DOHH2 (cell line): ENCODE results near the gene GAMT.

Experiments used
- H3F3A ChIP-seq: fragments of 200-600 bp; sonication (generic), shearing (Covaris generic); 2 replicates; pipeline ENCODE4 v1.6.0; 2016; ENCODE audit warnings: antibody characterized with exemption, mild to moderate bottlenecking; ENCODE audit not compliant: control insufficient read depth, insufficient read depth
- H3K27ac ChIP-seq: fragments of 200-600 bp; sonication (generic); 2 replicates; pipeline ENCODE4 v1.5.1; 2014; ENCODE audit warnings: low read depth, mild to moderate bottlenecking, low read length, moderate library complexity
- H3K27me3 ChIP-seq: fragments of 200-600 bp; sonication (generic); 2 replicates; pipeline ENCODE4 v1.6.1; 2014; ENCODE audit warnings: mild to moderate bottlenecking, low read length, mixed read lengths; ENCODE audit not compliant: control insufficient read depth
- H3K36me3 ChIP-seq: fragments of 200-600 bp; sonication (generic); 2 replicates; pipeline ENCODE4 v1.6.1; 2014; ENCODE audit warnings: mild to moderate bottlenecking, low read length, moderate library complexity, mixed read lengths; ENCODE audit not compliant: control insufficient read depth
- H3K4me1 ChIP-seq: fragments of 200-600 bp; sonication (generic); 2 replicates; pipeline ENCODE4 v1.6.1; 2014; ENCODE audit warnings: mild to moderate bottlenecking, low read length, mixed read lengths; ENCODE audit not compliant: control insufficient read depth
- H3K4me2 ChIP-seq: fragments of 200-600 bp; sonication (generic); 2 replicates; pipeline ENCODE4 v1.6.0; 2014; ENCODE audit warnings: mild to moderate bottlenecking, low read length, moderate library complexity
- H3K4me3 ChIP-seq: fragments of 200-600 bp; sonication (generic); 2 replicates; pipeline ENCODE4 v1.5.1; 2014; ENCODE audit warnings: mild to moderate bottlenecking, low read length, mixed read lengths
- H3K79me2 ChIP-seq: fragments of 200-600 bp; sonication (generic); 2 replicates; pipeline ENCODE4 v1.6.1; 2014; ENCODE audit warnings: mild to moderate bottlenecking, low read length, mixed read lengths; ENCODE audit not compliant: control insufficient read depth
- H3K9me2 ChIP-seq: fragments of 200-600 bp; sonication (generic); replicated peaks from 2 replicates; pipeline ENCODE4 v1.6.1; 2014; ENCODE audit warnings: mild to moderate bottlenecking, low read length, mixed read lengths; ENCODE audit not compliant: control insufficient read depth
- H3K9me3 ChIP-seq: fragments of 200-600 bp; sonication (generic); 2 replicates; pipeline ENCODE4 v1.6.1; 2014; ENCODE audit warnings: antibody characterized with exemption, low read length, mixed read lengths; ENCODE audit not compliant: control insufficient read depth, insufficient read depth
- H4K20me1 ChIP-seq: fragments of 200-600 bp; sonication (generic); 2 replicates; pipeline ENCODE4 v1.6.0; 2014; ENCODE audit warnings: low read depth, mild to moderate bottlenecking, antibody characterized with exemption, low read length, moderate library complexity; ENCODE audit not compliant: control insufficient read depth, insufficient read depth
- CTCF ChIP-seq: fragments of 200-600 bp; sonication (generic); IDR thresholded peaks from one replicate; pipeline ENCODE4 v1.5.1; 2014; ENCODE audit warnings: antibody characterized with exemption, mild to moderate bottlenecking, low read depth, low read length; ENCODE audit not compliant: poor library complexity, severe bottlenecking
- EZH2phosphoT487 ChIP-seq: fragments of 200-600 bp; sonication (generic); IDR thresholded peaks from 2 replicates; pipeline ENCODE4 v1.6.1; 2017; ENCODE audit warnings: borderline replicate concordance, mild to moderate bottlenecking, antibody characterized with exemption, low read length, moderate library complexity, mixed read lengths

Gene GAMT

GRCh38 chr19:1430246-1430645, 28.9 kb upstream of the GAMT start:
- Histone ChIP-seq H3K4me1 (no peaks in the 10 kb centered on the region), H3K27ac (no peak overlapping the region), H3K79me2 (peaks cover 21% of the 10 kb centered on the region), H3K9me3 (no peaks in the 10 kb centered on the region), H3K4me3 (no peak overlapping the region), H4K20me1 (no peaks in the 10 kb centered on the region), H3K36me3 (peaks cover 86% of the 10 kb centered on the region), H3K9me2 (no peaks in the 10 kb centered on the region), H3F3A (no peaks in the 10 kb centered on the region), H3K4me2 (no peak overlapping the region), H3K27me3 (no peaks in the 10 kb centered on the region)
- TF ChIP-seq CTCF (no peak), EZH2phosphoT487 (no peak)

GRCh38 chr19:1429750-1430149, 28.4 kb upstream of the GAMT start:
- Histone ChIP-seq H3K27ac (no peak overlapping the region), H4K20me1 (no peaks in the 10 kb centered on the region; the same call in 1 of the 2 replicates), H3F3A (no peaks in the 10 kb centered on the region), H3K79me2 (peaks cover 25% of the 10 kb centered on the region), H3K4me3 (no peak overlapping the region), H3K9me2 (no peaks in the 10 kb centered on the region), H3K27me3 (no peaks in the 10 kb centered on the region), H3K9me3 (no peaks in the 10 kb centered on the region), H3K4me1 (no peaks in the 10 kb centered on the region), H3K4me2 (no peak overlapping the region), H3K36me3 (peaks cover 89% of the 10 kb centered on the region)
- TF ChIP-seq EZH2phosphoT487 (no peak), CTCF (no peak)

GRCh38 chr19:1428738-1429391, 27.5 kb upstream of the GAMT start:
- no peaks in the 10 kb centered on the region for H3K9me2 ChIP-seq
- no peak overlapping the region for H3K4me3 ChIP-seq
- H3K36me3 ChIP-seq: peaks cover 88% of the 10 kb centered on the region
- no peaks in the 10 kb centered on the region for H3K27me3 ChIP-seq
- H3K79me2 ChIP-seq: peaks cover 30% of the 10 kb centered on the region
- no peaks in the 10 kb centered on the region for H3K4me1 ChIP-seq
- H4K20me1 ChIP-seq: no peaks in the 10 kb centered on the region; the same call in 1 of the 2 replicates
- no peak overlapping the region for H3K4me2 ChIP-seq
- no peaks in the 10 kb centered on the region for H3F3A ChIP-seq
- no peak overlapping the region for H3K27ac ChIP-seq
- no peaks in the 10 kb centered on the region for H3K9me3 ChIP-seq
- TF ChIP-seq EZH2phosphoT487: no peak
- TF ChIP-seq CTCF: no peak
